ENCODE measurements around the gene FOXP1.
A peak's percentile ranks its signal among the peaks of the same experiment; 100 is the strongest.

Gene FOXP1

GRCh38 chr3:71095511-71096291 is 487.8 kb downstream of the FOXP1 start:
- Mint-ChIP-seq H3K4me3 (no peak overlapping the region), H3K36me3 (ENCODE audit: low read depth) (peaks cover 11% of the 10 kb centered on the region), H3K4me1 (ENCODE audit: low read depth) (peaks cover 15% of the 10 kb centered on the region), H3K27me3 (ENCODE audit: low read depth) (peaks cover 3% of the 10 kb centered on the region), H3K9me3 (no peaks in the 10 kb centered on the region), H3K27ac (no peak overlapping the region)

GRCh38 chr3:71094658-71095209 is 488.8 kb downstream of the FOXP1 start:
- Mint-ChIP-seq H3K4me1 (ENCODE audit: low read depth) (peaks cover 12% of the 10 kb centered on the region), H3K27me3 (ENCODE audit: low read depth) (peaks cover 6% of the 10 kb centered on the region), H3K27ac (no peak overlapping the region), H3K9me3 (no peaks in the 10 kb centered on the region), H3K4me3 (no peak overlapping the region), H3K36me3 (ENCODE audit: low read depth) (peaks cover 12% of the 10 kb centered on the region)

- peaks cover 33% of the 10 kb centered on the region for H3K4me1 Mint-ChIP-seq (ENCODE audit: low read depth)
- H3K27ac Mint-ChIP-seq: no peak overlapping the region
- H3K9me3 Mint-ChIP-seq: no peaks in the 10 kb centered on the region
- H3K27me3 Mint-ChIP-seq (ENCODE audit: low read depth): peaks cover 16% of the 10 kb centered on the region
- peaks cover 20% of the 10 kb centered on the region for H3K36me3 Mint-ChIP-seq (ENCODE audit: low read depth)
- H3K4me3 Mint-ChIP-seq: no peak overlapping the region
Measured at GRCh38 chr3:71092665-71093064, 490.9 kb downstream of the FOXP1 start.

- peaks cover 20% of the 10 kb centered on the region for H3K36me3 Mint-ChIP-seq (ENCODE audit: low read depth)
- no peak overlapping the region for H3K4me3 Mint-ChIP-seq
- peaks cover 37% of the 10 kb centered on the region for H3K4me1 Mint-ChIP-seq (ENCODE audit: low read depth)
- no peak overlapping the region for H3K27ac Mint-ChIP-seq
- no peaks in the 10 kb centered on the region for H3K9me3 Mint-ChIP-seq
- peaks cover 19% of the 10 kb centered on the region for H3K27me3 Mint-ChIP-seq (ENCODE audit: low read depth)
Measured at GRCh38 chr3:71090207-71090606, 493.3 kb downstream of the FOXP1 start.

GRCh38 chr3:71089271-71089847 is 494.2 kb downstream of the FOXP1 start:
- H3K36me3 Mint-ChIP-seq (ENCODE audit: low read depth): peaks cover 20% of the 10 kb centered on the region
- peak overlapping the region; percentile 29 for H3K27ac Mint-ChIP-seq
- H3K4me1 Mint-ChIP-seq (ENCODE audit: low read depth): peaks cover 38% of the 10 kb centered on the region
- no peak overlapping the region for H3K4me3 Mint-ChIP-seq
- H3K27me3 Mint-ChIP-seq (ENCODE audit: low read depth): peaks cover 20% of the 10 kb centered on the region
- H3K9me3 Mint-ChIP-seq: no peaks in the 10 kb centered on the region

- H3K27ac Mint-ChIP-seq: no peak overlapping the region
- peaks cover 20% of the 10 kb centered on the region for H3K36me3 Mint-ChIP-seq (ENCODE audit: low read depth)
- H3K9me3 Mint-ChIP-seq: no peaks in the 10 kb centered on the region
- H3K27me3 Mint-ChIP-seq (ENCODE audit: low read depth): peaks cover 26% of the 10 kb centered on the region
- peaks cover 45% of the 10 kb centered on the region for H3K4me1 Mint-ChIP-seq (ENCODE audit: low read depth)
- H3K4me3 Mint-ChIP-seq: no peak overlapping the region
Measured at GRCh38 chr3:71088742-71089141, 494.8 kb downstream of the FOXP1 start.

GRCh38 chr3:71088019-71088708 is 495.4 kb downstream of the FOXP1 start:
- H3K27ac Mint-ChIP-seq: peak overlapping the region; percentile 76
- no peaks in the 10 kb centered on the region for H3K9me3 Mint-ChIP-seq
- H3K36me3 Mint-ChIP-seq (ENCODE audit: low read depth): peaks cover 24% of the 10 kb centered on the region
- peaks cover 49% of the 10 kb centered on the region for H3K4me1 Mint-ChIP-seq (ENCODE audit: low read depth)
- H3K4me3 Mint-ChIP-seq: peak overlapping the region; percentile 55
- peaks cover 30% of the 10 kb centered on the region for H3K27me3 Mint-ChIP-seq (ENCODE audit: low read depth)

GRCh38 chr3:71087143-71088018 is 496.1 kb downstream of the FOXP1 start:
- Mint-ChIP-seq H3K4me3 (peak overlapping the region; percentile 55), H3K27me3 (ENCODE audit: low read depth) (peaks cover 34% of the 10 kb centered on the region), H3K4me1 (ENCODE audit: low read depth) (peaks cover 49% of the 10 kb centered on the region), H3K9me3 (no peaks in the 10 kb centered on the region), H3K27ac (peak overlapping the region; percentile 76), H3K36me3 (ENCODE audit: low read depth) (peaks cover 23% of the 10 kb centered on the region)

- Mint-ChIP-seq H3K27ac (peak overlapping the region; percentile 76), H3K4me1 (ENCODE audit: low read depth) (peaks cover 49% of the 10 kb centered on the region), H3K36me3 (ENCODE audit: low read depth) (peaks cover 23% of the 10 kb centered on the region), H3K27me3 (ENCODE audit: low read depth) (peaks cover 34% of the 10 kb centered on the region), H3K9me3 (no peaks in the 10 kb centered on the region), H3K4me3 (no peak overlapping the region)
Measured at GRCh38 chr3:71086777-71087142, 496.8 kb downstream of the FOXP1 start.

GRCh38 chr3:71083726-71084131 is 499.8 kb downstream of the FOXP1 start:
- no peaks in the 10 kb centered on the region for H3K9me3 Mint-ChIP-seq
- H3K27me3 Mint-ChIP-seq (ENCODE audit: low read depth): peaks cover 30% of the 10 kb centered on the region
- H3K36me3 Mint-ChIP-seq (ENCODE audit: low read depth): peaks cover 20% of the 10 kb centered on the region
- no peak overlapping the region for H3K27ac Mint-ChIP-seq
- peaks cover 54% of the 10 kb centered on the region for H3K4me1 Mint-ChIP-seq (ENCODE audit: low read depth)
- no peak overlapping the region for H3K4me3 Mint-ChIP-seq

- Mint-ChIP-seq H3K9me3 (no peaks in the 10 kb centered on the region), H3K27ac (no peak overlapping the region), H3K36me3 (ENCODE audit: low read depth) (peaks cover 20% of the 10 kb centered on the region), H3K4me3 (no peak overlapping the region), H3K4me1 (ENCODE audit: low read depth) (peaks cover 46% of the 10 kb centered on the region), H3K27me3 (ENCODE audit: low read depth) (peaks cover 29% of the 10 kb centered on the region)
Measured at GRCh38 chr3:71082833-71083232, 500.7 kb downstream of the FOXP1 start.

- Mint-ChIP-seq H3K27me3 (ENCODE audit: low read depth) (peaks cover 26% of the 10 kb centered on the region), H3K4me1 (ENCODE audit: low read depth) (peaks cover 37% of the 10 kb centered on the region), H3K27ac (no peak overlapping the region), H3K36me3 (ENCODE audit: low read depth) (peaks cover 12% of the 10 kb centered on the region), H3K4me3 (peak overlapping the region; percentile 39), H3K9me3 (no peaks in the 10 kb centered on the region)
Measured at GRCh38 chr3:71080517-71081083, 502.9 kb downstream of the FOXP1 start.

GRCh38 chr3:71078723-71079525 is 504.6 kb downstream of the FOXP1 start:
- H3K36me3 Mint-ChIP-seq (ENCODE audit: low read depth): peaks cover 12% of the 10 kb centered on the region
- no peak overlapping the region for H3K4me3 Mint-ChIP-seq
- peaks cover 31% of the 10 kb centered on the region for H3K4me1 Mint-ChIP-seq (ENCODE audit: low read depth)

More at GRCh38 chr3:71078723-71079525, 504.6 kb downstream of the FOXP1 start:
- Mint-ChIP-seq H3K27me3 (ENCODE audit: low read depth) (peaks cover 21% of the 10 kb centered on the region), H3K9me3 (no peaks in the 10 kb centered on the region), H3K27ac (no peak overlapping the region)
